Keratinocyte (primary cell): ENCODE measurements around the gene CREB3L2. TPM values are rescaled to one million over a fixed set of nuclear protein-coding genes. Genes with fewer than 3 reads are reported as not detected.

ENCODE experiments used
- DNase-seq: peaks from one replicate; pipeline ENCODE4 v3.0.0-alpha.2; 2011; ENCODE audit warnings: low read depth, missing footprints, low spot score
- FAIRE-seq: peaks from 2 replicates; lab custom pipeline; 2011; peaks lifted over from hg19 to GRCh38; lab: Jason Lieb, UNC
- H2AFZ ChIP-seq: 2 replicates; pipeline ENCODE4 v1.6.0; 2012; ENCODE audit warnings: low read length, control low read depth, inconsistent platforms; ENCODE audit not compliant: control insufficient read depth
- H3K27ac ChIP-seq: 2 replicates; pipeline ENCODE4 v1.5.1; 2011; ENCODE audit warnings: low read length; ENCODE audit not compliant: control insufficient read depth, insufficient read depth
- H3K27me3 ChIP-seq: 3 replicates; pipeline ENCODE4 v1.6.0; 2011; ENCODE audit warnings: low read length; ENCODE audit not compliant: control insufficient read depth, insufficient read depth; ENCODE audit errors: extremely low read depth
- H3K36me3 ChIP-seq, 2 experiments: 2 replicates in 1 of 2; 3 replicates in 1 of 2; pipeline ENCODE4 v1.5.1; 2011; ENCODE audit warnings: low read length in 2 of 2, mild to moderate bottlenecking in 1 of 2; ENCODE audit not compliant: control insufficient read depth in 2 of 2, insufficient read depth in 2 of 2; ENCODE audit errors: extremely low read depth in 1 of 2
- H3K4me1 ChIP-seq: 3 replicates; pipeline ENCODE4 v1.5.1; 2011; ENCODE audit warnings: low read length; ENCODE audit not compliant: control insufficient read depth, insufficient read depth; ENCODE audit errors: extremely low read depth
- H3K4me2 ChIP-seq: 3 replicates; pipeline ENCODE4 v1.6.0; 2011; ENCODE audit warnings: low read depth, low read length; ENCODE audit not compliant: control insufficient read depth, insufficient read depth; ENCODE audit errors: extremely low read depth
- H3K4me3 ChIP-seq, 3 experiments: fragments of 200-600 bp in 1 of 3; sonication (generic) in 1 of 3; 2 replicates in 2 of 3; 3 replicates in 1 of 3; pipeline ENCODE4 v1.5.1; 2011 to 2016; ENCODE audit warnings: low read length in 3 of 3, mild to moderate bottlenecking in 3 of 3, control low read depth in 2 of 3, inconsistent platforms in 1 of 3, low read depth in 1 of 3, mixed read lengths in 1 of 3, mixed run types in 1 of 3, moderate library complexity in 1 of 3; ENCODE audit not compliant: control insufficient read depth in 2 of 3, insufficient read depth in 2 of 3; ENCODE audit errors: extremely low read depth in 1 of 3
- H3K79me2 ChIP-seq: 2 replicates; pipeline ENCODE4 v1.6.0; 2012; ENCODE audit warnings: low read length; ENCODE audit not compliant: control insufficient read depth, insufficient read depth
- H3K9ac ChIP-seq: 3 replicates; pipeline ENCODE4 v1.6.0; 2011; ENCODE audit warnings: low read length; ENCODE audit not compliant: control insufficient read depth, insufficient read depth; ENCODE audit errors: extremely low read depth
- H3K9me1 ChIP-seq: 3 replicates; pipeline ENCODE4 v1.6.0; 2011; ENCODE audit warnings: low read length; ENCODE audit not compliant: control insufficient read depth, insufficient read depth; ENCODE audit errors: extremely low read depth
- H3K9me3 ChIP-seq: 2 replicates; pipeline ENCODE4 v1.5.1; 2012; ENCODE audit warnings: low read depth, low read length; ENCODE audit not compliant: control insufficient read depth
- H4K20me1 ChIP-seq: 3 replicates; pipeline ENCODE4 v1.6.0; 2011; ENCODE audit warnings: low read length; ENCODE audit not compliant: control insufficient read depth, insufficient read depth; ENCODE audit errors: extremely low read depth
- EZH2 ChIP-seq: IDR thresholded peaks from one replicate; pipeline ENCODE4 v1.6.1; 2012; ENCODE audit warnings: inconsistent platforms, mild to moderate bottlenecking, low read length, moderate library complexity
- dilution Hi-C: fragments of 300-500 bp; cut with MboI; formaldehyde crosslinking; loops from one replicate; pipeline ENCODE4 v1.7.0; 2020; ENCODE audit warnings: low sequenced_read_pairs; ENCODE audit not compliant: extremely low pct_ligation_motif_present
- polyA plus RNA-seq, 5 experiments: library from polyadenylated mRNA; depleted of rRNA in 3 of 5; stranded (reverse) in 3 of 5; stranded (forward) in 1 of 5; unstranded in 1 of 5; fragments of >200 nt; gene quantifications; 1 replicate in 1 of 5; 2 replicates in 3 of 5; 3 replicates in 1 of 5; pipeline versions ENCODE4 v1.2.1 to v1.2.3, GENCODE V29; 2011 to 2012; ENCODE audit warnings: missing spikeins in 2 of 5, low read depth in 1 of 5, low replicate concordance in 1 of 5
- TF ChIP-seq, protein P1 (sequence below), 3 experiments: IDR thresholded peaks in 1 of 3; conservative IDR thresholded peaks in 1 of 3; optimal IDR thresholded peaks in 1 of 3; 2 replicates in 2 of 3; 3 replicates in 1 of 3; pipeline versions ENCODE3 to v1.5.1; 2011; ENCODE audit warnings: low read length in 3 of 3, mild to moderate bottlenecking in 3 of 3, moderate library complexity in 2 of 3, control low read depth in 1 of 3, inconsistent platforms in 1 of 3; ENCODE audit not compliant: insufficient read depth in 2 of 3; ENCODE audit errors: extremely low read depth in 1 of 3

The CREB3L2 gene
- polyA plus RNA-seq, 1 donor (not counting 4 experiments of a cell fraction or from before 2014, with no cell fraction given), result 12.8 TPM

- H3K9me1 ChIP-seq, result no peaks in the 10 kb centered on the region
- DNase-seq (no peak), FAIRE-seq (no peak)
- H2AFZ ChIP-seq, result no peak overlapping the region
- peaks cover 0 to 3% of the 10 kb centered on the region in 2 experiments for H3K36me3 ChIP-seq
- H3K9ac ChIP-seq, result no peak overlapping the region
- no peak overlapping the region for H3K4me3 ChIP-seq
- H3K4me1 ChIP-seq, result no peaks in the 10 kb centered on the region
- H3K27me3 ChIP-seq, result no peaks in the 10 kb centered on the region
- H3K27ac ChIP-seq, result no peak overlapping the region
- peaks cover 8% of the 10 kb centered on the region for H3K79me2 ChIP-seq
- no peaks in the 10 kb centered on the region for H3K9me3 ChIP-seq
- TF ChIP-seq EZH2, result no peak
- TF ChIP-seq, protein P1, sequence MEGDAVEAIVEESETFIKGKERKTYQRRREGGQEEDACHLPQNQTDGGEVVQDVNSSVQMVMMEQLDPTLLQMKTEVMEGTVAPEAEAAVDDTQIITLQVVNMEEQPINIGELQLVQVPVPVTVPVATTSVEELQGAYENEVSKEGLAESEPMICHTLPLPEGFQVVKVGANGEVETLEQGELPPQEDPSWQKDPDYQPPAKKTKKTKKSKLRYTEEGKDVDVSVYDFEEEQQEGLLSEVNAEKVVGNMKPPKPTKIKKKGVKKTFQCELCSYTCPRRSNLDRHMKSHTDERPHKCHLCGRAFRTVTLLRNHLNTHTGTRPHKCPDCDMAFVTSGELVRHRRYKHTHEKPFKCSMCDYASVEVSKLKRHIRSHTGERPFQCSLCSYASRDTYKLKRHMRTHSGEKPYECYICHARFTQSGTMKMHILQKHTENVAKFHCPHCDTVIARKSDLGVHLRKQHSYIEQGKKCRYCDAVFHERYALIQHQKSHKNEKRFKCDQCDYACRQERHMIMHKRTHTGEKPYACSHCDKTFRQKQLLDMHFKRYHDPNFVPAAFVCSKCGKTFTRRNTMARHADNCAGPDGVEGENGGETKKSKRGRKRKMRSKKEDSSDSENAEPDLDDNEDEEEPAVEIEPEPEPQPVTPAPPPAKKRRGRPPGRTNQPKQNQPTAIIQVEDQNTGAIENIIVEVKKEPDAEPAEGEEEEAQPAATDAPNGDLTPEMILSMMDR (optimal IDR thresholded peaks at IDR 0.05 in 1 of 3, IDR thresholded peaks at IDR 0.05 in 1 of 3, conservative IDR thresholded peaks at IDR 0.05 in 1 of 3; ENCODE audit: extremely low read depth in 1 of 3, insufficient read depth in 2 of 3, low read length in 3 of 3), result no peak
- no peak overlapping the region for H3K4me2 ChIP-seq
- dilution Hi-C loops, result no loop called here
- H4K20me1 ChIP-seq, result no peaks in the 10 kb centered on the region
Observed at GRCh38 chr7:137953043-137953664, 48.7 kb downstream of the CREB3L2 start.

DNA sequence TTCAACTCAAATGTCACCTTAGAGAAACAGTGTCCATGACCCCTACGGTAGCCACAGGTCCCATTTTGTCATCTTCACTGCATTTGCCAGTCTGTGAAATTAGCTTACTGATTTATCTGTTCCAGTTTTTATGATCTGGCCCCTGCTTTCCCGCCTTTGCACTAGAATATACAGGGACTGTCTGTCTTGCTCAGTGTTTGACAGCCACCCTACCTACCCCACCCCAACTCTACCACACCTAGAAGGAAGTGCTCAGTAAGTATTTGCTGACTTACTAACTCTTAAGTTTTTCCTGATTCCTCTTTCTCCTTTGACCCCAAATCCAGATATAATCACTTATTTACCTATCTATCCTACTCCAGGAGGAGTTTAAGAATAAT, 49.5 kb downstream of the CREB3L2 start:
- Histone ChIP-seq H3K27ac (no peak overlapping the region), H3K9ac (no peak overlapping the region), H3K9me1 (no peaks in the 10 kb centered on the region), H4K20me1 (no peaks in the 10 kb centered on the region), H3K4me2 (no peak overlapping the region), H3K36me3 (peaks cover 0 to 3% of the 10 kb centered on the region in 2 experiments), H3K4me3 (no peak overlapping the region), H3K9me3 (no peaks in the 10 kb centered on the region), H3K79me2 (peaks cover 8% of the 10 kb centered on the region), H3K4me1 (no peaks in the 10 kb centered on the region), H3K27me3 (no peaks in the 10 kb centered on the region), H2AFZ (no peak overlapping the region)
- TF ChIP-seq EZH2, result no peak
- TF ChIP-seq, protein P1 (optimal IDR thresholded peaks at IDR 0.05 in 1 of 3, IDR thresholded peaks at IDR 0.05 in 1 of 3, conservative IDR thresholded peaks at IDR 0.05 in 1 of 3; ENCODE audit: extremely low read depth in 1 of 3, insufficient read depth in 2 of 3, low read length in 3 of 3), result no peak
- dilution Hi-C loops, result no loop called here
- FAIRE-seq (no peak), DNase-seq (no peak)
